SK-N-MC (cell line): ENCODE results near the gene GLP1R.
"Not testable (repeated sequence)": the region's sequence is repeated elsewhere in the genome, so short reads cannot be mapped to it uniquely, and the experiment has no call there.

Source experiments
- DNase-seq: peaks from one replicate; pipeline ENCODE4 v3.0.0-alpha.2; 2011; ENCODE audit warnings: low read depth, low spot score
- H3K27ac ChIP-seq: fragments of 200-600 bp; sonication (generic); 2 replicates; pipeline ENCODE4 v1.5.1; 2016; ENCODE audit warnings: mixed run types
- H3K36me3 ChIP-seq: fragments of 200-600 bp; sonication (generic); 2 replicates; pipeline ENCODE4 v1.6.1; 2017; ENCODE audit warnings: antibody characterized with exemption, low read length, mixed read lengths; ENCODE audit not compliant: insufficient read depth
- H3K4me3 ChIP-seq: fragments of 200-600 bp; sonication (generic); 2 replicates; pipeline ENCODE4 v1.5.1; 2016
- H3K9ac ChIP-seq: fragments of 200-600 bp; sonication (generic); 2 replicates; pipeline ENCODE4 v1.8.0; 2017; ENCODE audit warnings: mixed run types, mixed read lengths; ENCODE audit not compliant: insufficient read length
- H3K9me3 ChIP-seq: fragments of 200-600 bp; sonication (generic); 2 replicates; pipeline ENCODE4 v1.6.1; 2017; ENCODE audit warnings: low read depth, mild to moderate bottlenecking, antibody characterized with exemption, low read length, moderate library complexity, mixed read lengths
- EZH2 ChIP-seq: fragments of 200-600 bp; sonication (generic); IDR thresholded peaks from one replicate; pipeline ENCODE4 v1.6.1; 2017; ENCODE audit warnings: antibody characterized with exemption
- FOXP2 ChIP-seq: optimal IDR thresholded peaks from 2 replicates; pipeline ENCODE3; 2011; ENCODE audit warnings: mild to moderate bottlenecking, moderate library complexity; ENCODE audit not compliant: insufficient read depth; ENCODE audit errors: extremely low read length, control extremely low read depth
- POLR2AphosphoS5 ChIP-seq: IDR thresholded peaks from 2 replicates; pipeline ENCODE4 v1.6.1; 2012; ENCODE audit warnings: mild to moderate bottlenecking, low read depth, low read length, borderline replicate concordance

Gene GLP1R

DNA sequence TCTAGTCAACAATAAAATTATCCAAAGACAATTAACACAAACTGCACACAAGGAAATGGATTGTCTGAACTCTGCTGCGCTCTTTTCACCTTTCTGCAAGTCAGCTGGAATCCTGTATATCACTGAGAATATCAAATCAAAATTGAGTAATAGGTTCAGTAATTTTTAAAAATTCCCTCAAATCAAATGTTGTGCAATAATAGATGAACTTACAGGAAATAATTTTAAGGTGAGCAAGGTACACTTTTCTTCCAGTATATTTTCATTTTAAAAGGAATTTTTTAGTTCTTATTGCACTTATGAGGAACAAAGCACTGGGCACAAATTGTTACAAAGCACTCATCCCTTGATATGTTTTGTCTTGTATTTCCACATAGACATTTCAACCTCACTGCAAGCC, 65.2 kb downstream of the GLP1R start:
- DNase-seq, result no peak
- peak overlapping the region; percentile 99 for H3K4me3 ChIP-seq
- TF ChIP-seq EZH2, result no peak
- no peak for TF ChIP-seq FOXP2
- no peak for TF ChIP-seq POLR2AphosphoS5
- H3K9ac ChIP-seq, result peak overlapping the region; percentile 94
- no peaks in the 10 kb centered on the region for H3K9me3 ChIP-seq
- H3K27ac ChIP-seq, result no peak overlapping the region
- peaks cover 15% of the 10 kb centered on the region for H3K36me3 ChIP-seq

DNA sequence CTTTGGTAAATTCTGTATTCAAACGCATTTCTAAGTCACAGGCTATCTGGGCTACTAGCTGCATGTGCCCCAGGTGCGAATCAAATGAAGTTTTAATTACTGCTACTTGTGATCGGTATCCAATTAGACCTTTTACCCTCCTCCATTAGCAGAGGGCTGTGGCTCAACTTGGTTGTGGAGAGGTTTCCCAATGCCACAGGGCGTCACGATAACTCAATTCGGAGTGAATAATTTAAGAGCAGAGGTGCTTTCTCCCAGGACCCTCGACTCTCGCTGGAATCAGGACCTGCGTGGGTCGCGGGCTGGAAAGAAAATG, 65.8 kb downstream of the GLP1R start:
- Histone ChIP-seq H3K27ac (no peak overlapping the region), H3K36me3 (peaks cover 13% of the 10 kb centered on the region), H3K9ac (peak overlapping the region; percentile 94), H3K4me3 (peak overlapping the region; percentile 99), H3K9me3 (no peaks in the 10 kb centered on the region)
- TF ChIP-seq FOXP2, result no peak
- TF ChIP-seq POLR2AphosphoS5, result no peak
- no peak for TF ChIP-seq EZH2
- DNase-seq, result no peak

DNA sequence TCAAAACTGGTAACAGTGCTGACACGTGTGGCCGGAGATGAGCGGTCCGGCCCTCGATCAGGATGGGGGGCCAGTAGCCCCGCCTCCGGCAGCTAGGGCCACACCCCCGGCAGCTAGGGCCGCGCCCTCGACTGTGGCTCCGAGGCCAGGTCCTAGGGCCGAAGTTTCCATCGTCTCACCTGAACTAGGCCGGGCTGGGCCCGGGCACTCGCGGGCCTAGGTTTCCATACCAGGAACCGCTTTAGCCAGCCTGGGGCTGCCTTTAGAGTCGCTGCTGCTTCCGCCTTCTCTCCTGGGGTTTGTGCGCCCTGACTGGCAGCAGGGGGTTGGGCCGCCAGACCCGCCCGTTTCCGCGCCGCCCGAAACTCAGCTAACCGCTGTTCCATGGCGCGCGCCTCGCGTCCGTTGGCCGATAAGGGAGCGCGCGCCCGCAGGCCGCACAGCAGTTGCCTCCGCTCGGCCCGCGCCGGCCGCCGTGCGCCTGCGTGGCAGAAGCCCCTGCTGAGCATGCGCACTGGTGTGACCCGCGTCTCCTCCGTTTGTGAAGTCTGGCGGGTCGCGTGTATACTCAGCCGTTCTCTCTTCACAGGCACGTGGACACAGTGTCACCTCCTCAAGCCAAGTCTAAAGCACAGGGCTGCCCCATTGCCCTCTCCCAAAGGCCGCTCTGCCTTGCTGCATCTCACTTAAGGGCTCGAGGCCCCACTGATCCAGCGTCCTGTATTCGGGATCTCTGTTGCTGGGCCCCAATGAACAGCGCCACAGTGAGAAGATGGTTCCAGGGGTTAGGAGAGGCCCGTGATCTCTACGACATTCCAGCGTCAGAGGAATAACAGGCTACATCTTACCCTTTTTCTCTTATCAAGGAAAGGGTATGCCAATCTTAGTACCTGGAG, 66.4 kb downstream of the GLP1R start, which contains the start of gene SAYSD1:
Gene SAYSD1, minus strand, starts transcription at position 483 of the 896 bp plus-strand sequence. Its CDS starts 97 bp downstream, at position 386.
- Histone ChIP-seq H3K36me3 (peaks cover 7% of the 10 kb centered on the region), H3K9me3 (no peaks in the 10 kb centered on the region), H3K4me3 (peak within 1 kb of the TSS; percentile 99), H3K27ac (peak within 1 kb of the TSS; percentile 71), H3K9ac (peak within 1 kb of the TSS; percentile 94)
- TF ChIP-seq FOXP2, result no peak
- TF ChIP-seq EZH2, result no peak
- TF ChIP-seq POLR2AphosphoS5, result peak; percentile 88
- DNase-seq, result peak; percentile 51

DNA sequence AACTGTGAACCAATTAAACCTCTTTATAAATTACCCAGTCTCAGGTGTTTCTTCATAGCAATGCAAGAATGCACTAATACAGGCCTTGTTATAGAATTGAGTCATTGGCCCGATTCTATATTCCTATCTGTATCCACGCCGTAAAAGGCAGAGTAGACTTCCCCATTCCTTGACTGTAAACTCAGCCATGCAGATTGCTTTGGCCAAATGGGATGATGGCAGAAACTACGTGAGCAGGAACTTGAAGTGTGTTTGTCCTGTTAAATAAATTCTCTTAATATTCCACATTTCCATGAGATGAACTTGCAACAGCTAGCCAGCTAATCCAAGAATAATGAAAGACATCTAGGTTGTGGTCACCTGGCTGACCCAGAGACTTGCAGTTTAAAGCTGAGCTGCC, 70.3 kb downstream of the GLP1R start:
- no peak overlapping the region for H3K4me3 ChIP-seq
- TF ChIP-seq POLR2AphosphoS5 (no peak), FOXP2 (no peak), EZH2 (no peak)
- DNase-seq, result no peak
- H3K36me3 ChIP-seq, result no peaks in the 10 kb centered on the region
- no peaks in the 10 kb centered on the region for H3K9me3 ChIP-seq
- H3K27ac ChIP-seq, result no peak overlapping the region
- no peak overlapping the region for H3K9ac ChIP-seq

DNA sequence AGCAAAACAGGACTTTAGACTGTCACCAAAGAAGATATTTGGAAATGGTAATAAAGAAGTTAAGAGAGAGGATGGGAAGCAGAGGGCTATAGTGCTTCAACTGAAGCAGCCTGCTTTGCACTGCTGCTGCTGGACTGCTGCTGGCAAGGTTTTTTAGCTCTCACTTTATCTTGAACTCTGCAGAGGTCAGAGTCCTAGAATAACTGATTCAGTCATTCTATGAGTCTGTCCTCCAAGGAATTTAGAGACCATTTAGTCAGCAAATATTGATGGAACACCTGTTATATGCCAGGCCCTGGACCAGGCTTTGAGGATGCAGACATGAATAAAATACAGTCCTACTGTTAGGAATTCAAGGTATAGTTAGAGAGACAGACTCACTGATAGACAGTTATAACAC, 75.5 kb downstream of the GLP1R start:
- DNase-seq, result no peak
- Histone ChIP-seq H3K9ac (no peak overlapping the region), H3K36me3 (no peaks in the 10 kb centered on the region), H3K27ac (no peak overlapping the region), H3K4me3 (no peak overlapping the region), H3K9me3 (no peaks in the 10 kb centered on the region)
- TF ChIP-seq POLR2AphosphoS5 (no peak), FOXP2 (no peak), EZH2 (no peak)

DNA sequence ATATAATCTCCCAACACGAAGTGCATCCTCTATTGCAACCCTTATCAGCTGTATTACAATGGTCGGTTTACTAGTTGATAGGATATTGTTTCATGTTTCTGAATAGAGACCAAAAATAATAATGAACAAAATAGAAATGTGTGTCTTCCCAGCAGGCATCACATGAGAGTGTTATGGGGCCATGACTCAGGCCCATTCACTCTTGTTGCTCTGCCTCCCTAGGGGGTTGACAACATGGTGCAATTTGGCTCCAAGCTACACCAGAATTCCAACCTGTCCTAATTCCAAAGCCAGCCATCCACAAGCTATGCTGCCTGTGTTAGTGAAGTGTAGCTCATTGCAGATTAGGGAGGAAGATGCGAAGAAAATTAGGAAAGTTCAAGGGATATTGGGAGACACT, 79.5 kb downstream of the GLP1R start:
- H3K27ac ChIP-seq, result no peak overlapping the region
- no peak for DNase-seq
- no peak overlapping the region for H3K9ac ChIP-seq
- TF ChIP-seq EZH2 (no peak), POLR2AphosphoS5 (no peak), FOXP2 (no peak)
- H3K9me3 ChIP-seq, result no peaks in the 10 kb centered on the region
- no peak overlapping the region for H3K4me3 ChIP-seq
- H3K36me3 ChIP-seq, result no peaks in the 10 kb centered on the region

DNA sequence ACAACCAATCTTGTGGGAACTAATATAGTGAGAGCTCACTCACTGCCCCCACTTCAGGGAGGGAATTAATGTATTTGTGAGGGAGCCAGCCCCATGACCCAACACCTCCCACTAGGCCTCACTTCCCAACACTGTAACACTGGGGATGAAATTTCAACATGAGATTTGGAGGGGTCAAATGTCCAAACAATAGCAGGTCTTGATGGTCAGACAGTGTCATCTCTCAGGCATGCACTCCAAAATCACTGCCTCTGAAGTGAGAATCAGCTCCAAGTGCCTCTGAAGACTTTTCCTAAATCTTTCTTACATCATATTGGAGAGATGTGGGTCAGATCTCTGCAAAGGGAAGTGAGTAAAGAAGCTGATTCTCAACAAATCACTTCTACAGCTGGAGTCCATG, 80.3 kb downstream of the GLP1R start:
- H3K9ac ChIP-seq, result no peak overlapping the region
- no peak overlapping the region for H3K4me3 ChIP-seq
- DNase-seq, result no peak
- H3K27ac ChIP-seq, result no peak overlapping the region
- H3K36me3 ChIP-seq, result no peaks in the 10 kb centered on the region
- no peaks in the 10 kb centered on the region for H3K9me3 ChIP-seq
- no peak for TF ChIP-seq FOXP2
- TF ChIP-seq EZH2, result no peak
- no peak for TF ChIP-seq POLR2AphosphoS5

DNA sequence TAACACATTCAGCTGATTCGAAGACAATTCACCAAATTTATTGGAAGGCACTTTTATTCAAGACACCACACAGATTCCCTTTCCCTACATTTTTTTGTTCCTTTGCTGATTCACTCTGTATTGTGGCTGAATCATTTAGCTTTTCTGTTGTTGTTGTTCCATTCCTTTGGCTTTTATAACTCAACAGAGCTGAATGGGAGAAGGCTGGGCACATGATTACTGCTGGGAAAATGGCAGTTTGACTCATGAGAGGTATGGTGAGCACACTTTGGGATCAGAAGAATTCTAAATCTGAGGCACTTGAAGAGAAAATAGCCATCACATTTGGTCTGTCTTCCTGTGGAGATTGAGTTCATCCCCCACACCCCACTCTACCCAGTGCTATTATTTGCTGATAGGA, 82.1 kb downstream of the GLP1R start:
- H3K36me3 ChIP-seq, result no peaks in the 10 kb centered on the region
- DNase-seq, result no peak
- no peak overlapping the region for H3K9ac ChIP-seq
- TF ChIP-seq POLR2AphosphoS5 (no peak), EZH2 (no peak), FOXP2 (no peak)
- H3K9me3 ChIP-seq, result no peaks in the 10 kb centered on the region
- no peak overlapping the region for H3K4me3 ChIP-seq
- no peak overlapping the region for H3K27ac ChIP-seq

DNA sequence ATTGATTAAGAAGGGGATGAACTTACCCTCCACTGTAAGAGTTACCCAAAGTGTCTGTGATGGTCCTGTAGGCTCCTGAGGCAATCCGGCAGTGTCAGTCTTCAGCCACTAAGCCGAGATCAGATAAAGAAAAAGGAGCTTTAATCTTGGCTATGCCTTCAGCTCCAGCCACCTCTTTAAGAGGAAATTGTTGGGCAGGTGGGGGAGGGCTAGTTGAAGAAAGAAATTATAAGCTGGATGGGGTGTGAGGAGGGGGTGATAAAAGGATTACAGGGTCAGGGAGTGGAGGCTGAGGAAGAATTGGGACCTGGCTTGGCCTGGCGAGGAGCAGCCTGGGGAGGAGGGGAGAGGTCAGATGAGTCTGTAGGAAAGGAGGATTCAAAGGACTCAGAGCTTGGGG, 86.2 kb downstream of the GLP1R start:
- H3K9me3 ChIP-seq, H3K27ac ChIP-seq, DNase-seq, H3K4me3 ChIP-seq, H3K36me3 ChIP-seq, H3K9ac ChIP-seq: not testable (repeated sequence)

DNA sequence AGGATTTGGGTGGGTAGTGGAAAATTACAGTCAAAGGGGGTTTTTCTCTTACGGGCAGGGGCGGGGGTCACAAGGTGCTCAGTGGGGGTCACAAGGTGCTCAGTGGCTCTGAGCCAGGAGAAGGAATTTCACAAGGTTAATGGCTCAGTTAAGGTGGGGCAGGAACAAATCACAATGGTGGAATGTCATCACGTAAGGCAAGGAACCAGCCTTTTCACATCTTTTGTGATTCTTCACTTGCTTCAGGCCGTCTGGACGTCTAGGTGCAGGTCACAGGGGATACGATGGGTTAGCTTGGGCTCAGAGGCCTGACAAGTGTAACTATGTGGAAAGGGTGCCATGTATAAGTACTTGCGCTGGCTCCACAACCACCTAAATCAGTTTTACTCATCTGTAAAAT, 87.6 kb downstream of the GLP1R start:
- H3K36me3 ChIP-seq, H3K27ac ChIP-seq, H3K9me3 ChIP-seq, H3K9ac ChIP-seq, DNase-seq, H3K4me3 ChIP-seq: not testable (repeated sequence)
